PC-3 (cell line): Measurements from ENCODE around the gene PDSS1.

ENCODE experiments used
- CTCF ChIP-seq: fragments of 300-600 bp; sonication (generic); conservative IDR thresholded peaks from 2 replicates; pipeline ENCODE4 v1.5.1; 2017; ENCODE audit warnings: antibody characterized with exemption, low read depth, mild to moderate bottlenecking, low read length
- EZH2 ChIP-seq: fragments of 300-600 bp; sonication (generic); IDR thresholded peaks from one replicate; pipeline ENCODE4 v1.6.1; 2017; ENCODE audit warnings: antibody characterized with exemption, mild to moderate bottlenecking, low read length; ENCODE audit not compliant: unreplicated experiment
- EZH2phosphoT487 ChIP-seq: fragments of 300-600 bp; sonication (generic); IDR thresholded peaks from 2 replicates; pipeline ENCODE4 v1.6.1; 2018; ENCODE audit warnings: mild to moderate bottlenecking, antibody characterized with exemption, low read length, borderline replicate concordance

GRCh38 chr10:26792758-26793495, 95.4 kb downstream of the PDSS1 start:
- no peak for TF ChIP-seq CTCF
- TF ChIP-seq EZH2 = no peak
- no peak for TF ChIP-seq EZH2phosphoT487
